RCC 7860 (cell line): ENCODE results near the gene UCP1.

Experiments
- DNase-seq: peaks from one replicate; pipeline ENCODE4 v3.0.0-alpha.2; 2015; ENCODE audit warnings: low spot score
- FAIRE-seq: peaks from 2 replicates; lab custom pipeline; 2012; peaks lifted over from hg19 to GRCh38; lab: Jason Lieb, UNC

UCP1 gene, protein sequence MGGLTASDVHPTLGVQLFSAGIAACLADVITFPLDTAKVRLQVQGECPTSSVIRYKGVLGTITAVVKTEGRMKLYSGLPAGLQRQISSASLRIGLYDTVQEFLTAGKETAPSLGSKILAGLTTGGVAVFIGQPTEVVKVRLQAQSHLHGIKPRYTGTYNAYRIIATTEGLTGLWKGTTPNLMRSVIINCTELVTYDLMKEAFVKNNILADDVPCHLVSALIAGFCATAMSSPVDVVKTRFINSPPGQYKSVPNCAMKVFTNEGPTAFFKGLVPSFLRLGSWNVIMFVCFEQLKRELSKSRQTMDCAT

DNA sequence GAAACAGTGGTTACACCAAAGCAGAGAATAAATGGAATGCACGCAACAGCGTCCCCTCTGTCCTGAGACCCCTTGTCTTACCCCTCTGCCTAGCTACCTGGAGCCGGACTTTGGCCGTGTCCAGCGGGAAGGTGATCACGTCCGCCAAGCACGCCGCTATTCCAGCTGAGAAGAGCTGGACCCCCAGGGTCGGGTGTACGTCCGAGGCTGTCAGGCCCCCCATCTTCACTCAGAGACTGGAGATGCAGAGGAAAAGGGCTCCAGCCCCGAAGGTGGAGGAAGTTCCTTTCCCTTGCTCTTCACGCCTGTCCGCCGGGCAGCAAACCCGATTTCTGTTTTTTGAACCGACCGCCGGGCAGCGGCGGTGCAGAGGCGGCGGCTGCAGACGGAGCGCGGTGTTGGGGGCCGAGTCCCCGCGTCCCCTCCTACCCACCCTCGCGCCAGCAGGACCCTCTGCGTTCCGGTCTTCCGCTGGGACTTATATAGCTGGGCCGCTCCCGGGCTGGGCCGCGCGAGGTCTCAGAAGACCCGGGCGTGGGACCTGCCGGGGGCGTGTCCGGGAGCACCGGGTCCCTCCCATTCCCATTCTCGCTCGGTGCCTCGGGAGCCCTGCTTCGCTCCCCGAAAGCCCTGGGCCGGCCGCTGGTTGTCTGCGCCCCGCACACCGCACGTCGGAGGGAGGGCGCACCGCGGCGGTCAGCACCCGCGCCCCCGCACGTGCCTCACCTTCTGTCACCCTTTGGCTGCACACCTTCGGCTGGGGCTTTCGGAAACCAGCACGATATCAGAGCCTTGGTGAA, at the start of gene UCP1:
Gene UCP1, minus strand, starts transcription at position 455 of the 800 bp plus-strand sequence. Its CDS starts 232 bp downstream, at position 223.
- no peak for FAIRE-seq

DNA sequence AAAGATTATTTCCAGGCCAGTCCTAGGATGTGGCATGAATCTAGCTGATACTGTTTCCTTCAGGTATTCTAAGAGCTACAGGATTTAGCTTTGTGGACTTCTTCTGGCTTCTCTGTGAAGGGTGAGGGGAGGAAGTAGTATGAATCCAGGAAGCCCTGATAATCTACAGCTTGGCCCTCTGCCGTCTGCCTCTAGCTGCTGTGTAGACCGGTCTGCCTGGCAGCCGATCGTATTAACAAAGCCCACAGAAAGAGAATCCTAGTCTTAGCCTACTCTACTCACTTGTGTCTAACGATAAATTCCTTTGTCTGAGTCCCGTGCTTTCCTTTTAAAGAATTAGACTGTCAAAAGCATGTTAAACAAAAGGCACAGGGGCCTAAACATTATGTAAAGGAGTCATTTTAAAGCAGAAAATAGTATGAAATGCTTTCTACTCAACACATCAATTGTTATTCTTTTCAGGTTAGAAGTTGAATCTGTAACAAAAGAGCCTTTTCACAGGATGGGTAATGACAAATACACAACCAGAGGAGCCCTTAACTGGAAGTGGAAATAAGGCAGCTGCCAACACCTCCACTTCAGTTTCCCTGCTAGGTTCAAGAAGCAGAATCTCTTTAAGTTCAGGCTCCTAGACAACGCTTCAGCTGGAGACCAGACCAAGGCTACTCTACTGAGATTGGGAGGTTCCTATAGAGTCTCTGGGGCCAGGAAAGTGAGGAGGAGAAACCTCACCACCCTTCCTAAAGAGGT, 48.9 kb upstream of the UCP1 start:
- DNase-seq (no peak), FAIRE-seq (no peak)

More for the DNA sequence above, at the start of gene UCP1:
- DNase-seq, result no peak

DNA sequence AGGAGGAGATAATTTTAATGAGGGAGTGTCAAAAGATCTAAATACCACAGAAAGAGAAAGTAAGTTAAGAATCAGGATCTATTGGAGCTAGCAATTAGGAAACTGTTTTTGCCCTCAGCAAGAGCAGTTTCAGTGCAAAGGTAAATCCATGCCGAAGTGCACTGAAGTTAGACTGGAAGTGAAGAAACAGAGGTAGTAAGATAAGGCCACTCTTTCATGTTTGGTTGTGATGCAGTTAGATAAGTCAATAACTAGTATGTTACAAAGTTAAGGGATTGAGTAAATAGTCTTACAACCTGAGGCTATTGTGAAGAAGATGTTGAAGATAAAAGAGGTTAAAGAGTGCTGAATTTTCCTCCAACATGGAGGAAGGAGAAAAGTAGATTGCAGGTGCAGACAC, 46.7 kb upstream of the UCP1 start:
- no peak for FAIRE-seq
- DNase-seq, result no peak

DNA sequence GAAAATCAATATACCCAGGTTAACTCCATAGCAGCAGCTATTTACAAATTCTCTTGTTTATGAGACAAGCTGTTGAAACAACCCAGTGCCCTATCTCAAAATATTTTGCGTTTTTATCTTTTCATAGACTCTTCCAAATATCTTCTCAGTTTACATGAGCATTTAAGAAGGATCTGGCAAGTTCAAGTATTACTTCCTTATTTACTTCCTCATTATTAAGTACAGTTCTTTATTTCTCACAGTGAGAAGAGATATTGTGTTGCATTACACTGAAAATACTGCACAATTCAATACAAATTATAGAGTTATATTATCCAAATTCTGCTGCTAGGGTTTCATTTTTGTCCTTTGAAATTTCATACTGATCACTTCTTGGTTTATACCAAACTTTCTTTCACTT, 43.6 kb upstream of the UCP1 start:
- no peak for DNase-seq
- FAIRE-seq, result no peak

DNA sequence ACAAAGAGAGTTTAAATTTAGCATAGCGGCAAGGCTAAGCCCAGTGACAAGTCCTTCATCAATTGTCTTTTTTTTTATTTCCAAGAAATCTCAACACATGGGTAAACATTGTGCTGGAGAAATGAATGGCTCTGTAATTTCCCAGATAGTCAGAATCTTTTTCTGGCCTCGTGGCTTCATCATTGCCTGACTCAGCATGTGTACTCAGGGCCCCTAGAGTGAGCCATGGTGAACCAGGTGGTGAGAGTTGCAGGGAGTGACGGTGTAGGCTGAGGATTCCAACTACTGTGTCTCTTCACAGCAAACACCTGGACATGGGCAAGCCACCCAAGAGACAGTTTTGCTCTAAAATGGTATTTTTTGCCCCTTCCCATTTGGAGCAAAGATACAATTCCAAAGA, 43.1 kb upstream of the UCP1 start:
- DNase-seq (no peak), FAIRE-seq (no peak)

DNA sequence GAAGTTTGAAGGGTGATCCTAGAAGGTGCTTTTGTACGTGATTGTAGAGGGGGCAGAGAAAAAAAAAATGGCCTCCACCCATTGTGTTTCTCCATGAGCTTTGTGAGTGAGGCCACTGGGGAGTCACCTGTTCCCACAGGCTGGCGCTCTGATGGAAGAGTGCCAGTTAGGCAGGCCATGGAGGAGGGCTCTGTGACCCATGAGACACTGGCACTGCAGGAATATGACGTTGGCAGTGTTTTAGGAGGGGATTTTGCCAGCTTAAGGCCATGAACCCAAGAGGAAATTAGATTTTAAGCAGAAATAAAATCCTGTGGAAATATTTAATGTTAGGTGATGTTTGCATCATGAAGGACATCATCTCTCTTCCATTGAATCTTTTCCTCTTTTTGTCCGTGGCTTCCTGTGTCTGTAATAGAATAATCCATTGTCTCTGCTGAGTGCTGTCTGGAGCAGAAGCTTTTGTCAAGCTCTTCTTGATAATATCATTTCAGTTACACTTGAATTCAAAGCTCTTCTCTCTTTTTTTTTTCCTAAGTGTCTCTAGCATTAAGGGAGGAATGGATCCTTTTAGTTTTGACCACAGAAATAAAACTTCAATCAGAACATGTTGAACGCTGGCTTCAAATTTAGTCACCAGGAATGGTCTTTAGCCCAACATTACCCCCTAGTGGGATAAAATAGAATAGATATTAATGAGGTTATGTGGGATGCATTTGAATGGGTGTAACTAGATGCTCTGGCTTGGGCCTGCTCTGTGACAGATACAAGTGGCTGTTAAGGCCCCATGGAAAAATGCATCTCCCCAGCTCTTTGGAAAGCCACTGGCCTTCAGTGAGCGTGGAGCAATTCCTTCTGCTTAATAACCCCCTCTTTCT, 41.0 kb upstream of the UCP1 start:
- no peak for FAIRE-seq
- no peak for DNase-seq

DNA sequence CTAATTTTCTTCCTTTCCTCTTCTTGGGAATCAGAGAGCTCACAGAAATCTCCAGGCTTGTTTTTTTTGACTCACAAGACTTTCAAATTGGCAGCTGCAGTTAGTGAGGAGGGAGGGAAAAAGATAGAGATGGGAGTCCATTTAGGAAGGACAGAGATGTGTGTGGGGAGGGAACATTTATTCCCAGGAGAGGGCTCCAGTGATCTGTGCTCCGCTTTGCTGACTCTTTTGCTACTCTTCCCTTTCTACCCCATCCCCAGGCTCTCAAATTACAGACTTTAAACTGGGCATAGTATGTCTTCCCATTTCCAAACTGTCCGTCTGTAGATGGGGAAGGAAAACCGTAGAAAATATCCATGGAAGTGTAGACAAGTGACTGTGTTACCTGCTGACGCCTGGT, 39.1 kb upstream of the UCP1 start:
- DNase-seq (no peak), FAIRE-seq (no peak)

DNA sequence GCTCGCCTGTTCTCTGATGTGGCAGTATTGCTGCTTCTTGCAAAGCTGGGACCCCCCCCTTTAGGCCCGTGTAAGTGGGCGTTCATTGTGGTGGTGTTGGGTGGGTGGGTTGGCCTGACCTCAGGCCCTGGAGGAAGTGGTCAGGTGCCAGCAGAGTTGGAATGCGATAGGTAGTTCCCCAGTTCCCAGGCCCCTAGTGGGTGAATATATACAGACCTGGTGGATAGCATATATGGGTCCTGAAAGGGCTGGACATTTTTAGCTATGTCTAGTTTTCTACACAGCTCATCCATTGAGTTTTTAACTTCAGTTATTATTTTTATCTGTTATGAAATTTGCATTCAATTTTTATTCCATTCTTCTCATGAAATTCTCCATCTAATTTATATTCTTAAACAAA, 35.8 kb upstream of the UCP1 start:
- DNase-seq, result no peak
- no peak for FAIRE-seq

DNA sequence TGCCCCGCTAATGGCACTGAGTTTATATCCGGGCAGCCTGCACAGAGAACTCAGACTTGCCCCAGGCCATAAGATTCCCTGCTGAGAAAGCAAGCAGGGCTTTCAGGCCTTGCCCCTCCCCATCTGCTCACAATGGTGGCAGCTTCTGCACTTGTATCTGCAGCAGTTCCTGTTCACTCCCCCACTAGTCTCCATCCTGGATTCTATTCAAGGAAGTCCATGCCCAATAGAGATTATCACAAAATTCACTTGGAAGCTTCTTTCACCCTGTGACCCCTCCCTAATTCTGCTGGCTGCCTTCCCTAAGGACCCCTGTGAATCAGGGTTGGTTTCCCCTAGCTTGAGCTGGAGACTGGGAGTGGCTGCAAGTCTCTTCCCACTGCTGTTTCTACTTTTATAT, 34.5 kb upstream of the UCP1 start:
- DNase-seq, result no peak
- FAIRE-seq, result no peak

DNA sequence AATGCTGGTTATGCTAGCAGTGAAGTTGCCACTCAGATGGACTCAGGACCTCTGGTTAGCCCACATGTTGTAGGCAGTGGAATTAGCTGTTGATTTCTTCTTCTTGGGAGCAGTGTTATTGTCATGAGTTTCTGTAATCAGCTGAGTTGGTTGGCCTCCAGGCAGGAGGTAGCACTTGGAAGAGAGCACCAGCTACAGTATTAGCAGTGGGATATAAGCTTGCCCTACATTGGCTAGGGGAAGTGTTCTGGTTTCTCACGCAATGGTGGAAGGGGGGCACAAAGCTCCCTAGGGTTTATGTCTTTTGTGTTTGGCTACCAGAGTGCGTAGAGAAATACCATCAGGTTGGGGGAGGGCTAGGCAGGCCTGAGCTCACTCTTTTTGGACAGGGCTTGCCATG, 34.0 kb upstream of the UCP1 start:
- FAIRE-seq (no peak), DNase-seq (no peak)

DNA sequence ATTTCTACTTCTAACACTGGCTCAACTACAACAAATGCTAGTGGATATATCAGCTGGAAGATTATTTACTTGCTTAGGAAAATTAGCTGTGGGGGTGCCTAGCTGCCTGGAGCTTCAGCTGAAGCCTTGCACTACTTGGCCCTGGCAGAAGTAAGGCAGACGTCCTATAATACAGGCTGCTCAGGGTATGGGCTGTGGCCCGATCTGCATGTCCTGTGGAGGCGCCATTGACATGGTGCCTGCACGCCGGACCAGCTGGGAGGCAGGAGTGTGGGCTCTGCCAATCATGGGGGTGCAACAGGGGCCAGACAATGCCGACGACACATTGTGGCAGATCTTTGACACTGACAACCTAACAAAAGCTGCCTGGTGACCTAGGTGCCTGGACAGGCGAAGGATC, 31.6 kb upstream of the UCP1 start:
- FAIRE-seq, result no peak
- DNase-seq, result no peak

DNA sequence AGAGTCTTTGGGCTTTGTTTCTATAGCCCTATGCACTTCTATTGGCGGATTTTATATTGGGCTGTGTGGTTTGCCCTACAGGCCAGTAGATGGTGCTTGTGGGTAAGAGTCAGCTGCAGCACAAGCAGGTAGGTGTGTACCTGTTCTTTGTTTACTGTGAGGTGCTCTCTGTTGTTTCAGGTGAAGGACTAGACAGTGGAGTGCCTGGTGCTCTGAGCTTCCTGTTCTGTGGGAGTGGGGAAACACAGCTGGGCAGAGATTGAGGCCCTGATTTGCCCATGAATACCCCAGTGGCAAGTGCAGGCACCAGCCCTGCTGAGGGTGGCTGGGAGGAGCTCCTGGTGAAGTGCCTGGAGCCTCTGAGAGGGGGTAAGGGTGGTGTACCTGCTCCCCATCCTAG, 26.3 kb upstream of the UCP1 start:
- FAIRE-seq, result no peak

DNA sequence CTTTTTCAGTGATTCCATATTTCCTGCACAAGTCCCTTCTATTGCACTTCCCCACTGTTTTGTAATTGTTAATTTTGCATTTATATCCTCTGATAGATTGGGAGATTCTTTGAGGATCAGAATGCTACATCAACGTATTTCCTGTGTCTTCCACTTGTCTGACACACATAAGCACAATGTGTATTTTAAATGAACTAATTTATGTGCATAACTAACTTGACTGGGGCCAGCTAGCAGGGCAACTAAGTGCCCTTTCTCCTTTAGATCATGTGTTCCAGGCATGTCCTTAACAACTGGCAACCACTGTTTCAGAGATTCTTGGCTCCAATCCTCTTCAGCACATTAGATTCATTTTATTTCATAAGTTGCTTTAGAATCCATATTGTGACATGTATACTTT, 15.7 kb upstream of the UCP1 start:
- FAIRE-seq (no peak), DNase-seq (no peak)

More for the DNA sequence above, 26.3 kb upstream of the UCP1 start:
- DNase-seq, result no peak

DNA sequence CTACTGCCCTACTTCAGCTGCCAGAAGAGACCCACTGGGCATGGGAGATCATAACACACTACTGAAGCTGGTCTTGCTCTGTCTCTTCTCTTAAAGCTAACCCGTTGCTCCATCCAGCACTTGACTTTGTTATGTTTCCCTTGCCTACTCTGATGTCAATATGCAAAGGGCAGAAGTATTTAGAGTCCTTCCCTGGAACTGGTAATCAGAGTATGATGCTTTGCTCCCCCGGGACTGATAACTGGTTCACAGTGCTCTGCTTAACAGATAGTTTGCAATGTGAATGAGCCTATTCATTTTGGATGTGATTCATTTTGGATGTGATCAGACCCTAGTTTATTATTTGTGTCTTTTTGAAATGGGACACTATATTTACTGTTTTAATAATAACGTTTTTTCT, 12.3 kb upstream of the UCP1 start:
- DNase-seq (no peak), FAIRE-seq (no peak)

DNA sequence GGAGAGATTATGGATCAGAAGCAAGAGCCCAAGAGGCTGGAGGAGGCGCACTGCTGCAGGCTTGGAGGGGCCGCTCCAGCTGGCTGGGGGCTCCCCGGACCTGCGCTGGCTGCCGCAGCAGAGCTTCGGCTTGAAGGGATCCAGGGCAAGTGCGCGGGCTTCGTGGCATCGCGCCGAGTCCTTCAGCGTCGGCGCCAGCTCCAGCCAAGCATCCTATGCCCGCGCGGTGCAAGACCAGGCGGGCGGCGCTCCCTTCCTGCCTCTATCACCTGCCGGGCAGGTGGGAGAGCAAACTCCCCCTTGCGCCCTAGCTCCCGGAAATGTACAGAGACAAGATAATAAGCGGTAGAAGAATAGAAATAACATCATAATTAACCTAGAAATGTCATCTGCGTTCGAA, 10.5 kb upstream of the UCP1 start:
- FAIRE-seq (no peak), DNase-seq (no peak)

DNA sequence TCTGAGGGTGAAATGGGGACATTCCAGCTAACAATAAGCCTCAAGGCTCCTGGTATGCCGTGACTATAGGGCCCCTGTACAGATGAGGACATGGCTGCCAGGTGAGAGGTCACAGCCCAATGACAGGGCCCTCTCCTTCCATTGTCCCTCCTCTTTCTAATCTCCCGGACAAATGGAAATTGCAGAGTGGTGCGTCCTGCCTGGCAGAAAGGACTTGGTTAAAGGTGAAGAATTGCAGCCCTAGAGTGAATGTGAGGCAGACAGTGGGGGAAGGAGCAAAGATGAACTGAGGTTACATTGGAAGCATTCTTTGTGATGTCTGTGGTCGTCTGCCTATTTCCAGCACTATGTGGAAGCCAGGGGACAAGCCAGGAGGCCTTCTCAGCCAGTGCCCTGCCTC, 6.7 kb upstream of the UCP1 start:
- FAIRE-seq (no peak), DNase-seq (no peak)

DNA sequence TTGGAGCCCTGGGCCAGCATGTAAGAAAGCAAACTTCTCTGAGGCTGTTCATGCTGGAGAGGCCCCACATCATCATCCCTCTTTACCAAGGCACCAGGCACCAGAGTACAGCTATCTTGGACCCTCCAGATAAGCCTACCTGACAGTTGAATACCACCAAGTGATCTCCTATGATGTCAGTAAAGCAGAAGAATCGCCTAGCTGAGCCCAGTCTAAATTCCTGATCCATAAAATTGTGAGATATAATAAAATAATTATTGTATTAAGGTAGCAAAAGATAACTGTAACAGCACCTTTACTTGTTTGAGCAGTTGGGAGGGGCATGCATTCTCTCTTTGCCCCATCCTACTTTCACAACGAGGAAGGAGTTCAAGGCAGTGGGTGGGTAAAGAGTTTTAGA, 2.9 kb upstream of the UCP1 start:
- FAIRE-seq (no peak), DNase-seq (no peak)

DNA sequence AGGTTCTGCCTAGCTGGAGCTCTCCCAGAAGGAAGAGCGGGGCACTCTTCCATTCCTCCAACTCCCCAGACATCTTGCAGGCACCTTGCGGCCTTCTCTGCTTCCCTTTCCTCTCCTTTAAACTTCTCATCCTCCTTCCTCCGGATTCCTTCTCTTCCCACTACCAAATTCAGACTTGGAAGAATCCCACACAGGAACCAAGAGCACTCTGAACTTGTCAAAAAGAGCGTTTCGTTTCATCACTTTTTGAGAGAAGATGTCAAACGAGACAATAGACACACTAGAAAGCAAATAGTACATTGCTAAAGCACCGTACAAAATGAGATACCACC, 512 bp upstream of the UCP1 start:
- DNase-seq (no peak), FAIRE-seq (no peak)

DNA sequence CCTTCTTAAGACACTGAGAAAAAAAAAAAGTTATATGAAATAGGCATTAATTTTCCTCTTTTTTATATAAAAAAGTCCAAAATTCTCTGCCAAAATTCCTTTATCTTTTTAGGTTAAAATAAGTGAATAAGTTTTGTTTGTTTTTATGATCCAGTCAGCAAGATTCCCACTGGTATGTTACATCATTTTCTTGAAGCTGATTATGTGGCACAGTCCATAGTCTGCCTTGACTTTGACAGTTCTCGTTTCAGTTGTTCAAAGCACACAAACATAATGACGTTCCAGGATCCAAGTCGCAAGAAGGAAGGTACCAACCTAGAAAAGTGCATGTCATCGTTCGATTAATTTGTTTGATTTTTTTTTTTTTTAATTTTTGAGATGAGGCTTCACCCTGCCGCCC, 9.1 kb downstream of the UCP1 start:
- FAIRE-seq (no peak), DNase-seq (no peak)

DNA sequence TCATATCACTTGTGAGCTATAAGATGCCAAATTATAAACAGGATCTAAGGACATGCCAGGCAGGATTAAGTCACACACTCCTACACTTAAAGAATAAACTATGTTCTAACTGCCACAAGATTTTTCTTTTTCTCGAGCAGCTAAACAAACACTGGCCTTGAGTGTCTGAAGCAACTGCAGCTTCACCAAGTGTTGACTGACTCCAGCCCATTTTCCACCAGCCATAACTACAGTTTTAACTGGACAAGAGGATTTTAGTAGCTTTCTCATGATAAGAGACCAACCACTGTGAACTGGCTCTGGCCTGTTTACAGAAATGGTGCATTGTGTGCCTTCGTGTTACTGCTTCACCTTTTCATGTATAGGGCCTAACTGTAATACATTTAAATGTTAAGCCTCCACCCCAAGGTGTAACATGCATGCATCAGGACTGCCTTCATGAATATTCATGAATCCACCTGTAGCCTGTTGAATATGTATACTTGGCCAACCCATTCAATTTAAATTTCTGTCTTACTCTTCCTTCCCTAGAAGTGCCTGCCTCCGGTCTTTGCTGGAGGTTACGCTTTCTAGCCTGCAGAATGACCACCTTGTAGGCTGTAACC, 10.8 kb downstream of the UCP1 start:
- DNase-seq, result no peak
- FAIRE-seq, result no peak
